IMR-90 (cell line): ENCODE results near the gene SSNA1. TPM values are rescaled to one million over a fixed set of nuclear protein-coding genes. Genes with fewer than 3 reads are reported as not detected.

ENCODE experiments used
- ATAC-seq: fragments of 200-7000 bp; cut with Tn5 transposase; 2 replicates; pipeline ENCODE4 v1.9.1; 2020; ENCODE audit warnings: low read depth, mild to moderate bottlenecking, moderate library complexity
- BruUV-seq: library from RNA; stranded (reverse); fragments of 400-500 nt; replicated peaks from 2 replicates; lab custom pipeline; 2021; lab: Mats Ljungman, UMichigan
- CTCF ChIA-PET: fragments of 300-600 bp; formaldehyde crosslinking; extraction: SDS; loops from one replicate; lab custom pipeline; 2021; ENCODE audit warnings: antibody characterized with exemption; lab: Yijun Ruan, JAX
- POLR2A ChIA-PET: fragments of 300-600 bp; sonication (Branson Sonifier 250); formaldehyde crosslinking; loops from one replicate; lab custom pipeline; 2022; ENCODE audit warnings: antibody characterized with exemption; ENCODE audit not compliant: unreplicated experiment; lab: Charles Lee
- DNase-seq: peaks from one replicate; pipeline ENCODE4 v3.0.0; 2013
- H2AFZ ChIP-seq: replicated peaks from 2 replicates; pipeline ENCODE3; 2013; ENCODE audit warnings: low read length, mild to moderate bottlenecking; ENCODE audit not compliant: poor library complexity
- H2AK5ac ChIP-seq: 2 replicates; pipeline ENCODE4 v1.6.1; 2013; ENCODE audit warnings: low read depth, low read length, inconsistent platforms
- H2AK9ac ChIP-seq: replicated peaks from 2 replicates; pipeline ENCODE3; 2013; ENCODE audit warnings: mild to moderate bottlenecking, low read depth, low read length, moderate library complexity; ENCODE audit not compliant: poor library complexity
- H2BK120ac ChIP-seq: 2 replicates; pipeline ENCODE4 v1.6.1; 2013; ENCODE audit warnings: low read depth, low read length, inconsistent platforms
- H2BK15ac ChIP-seq: 3 replicates; pipeline ENCODE4 v1.6.1; 2013; ENCODE audit warnings: low read depth, low read length, inconsistent platforms
- H2BK20ac ChIP-seq: 2 replicates; pipeline ENCODE4 v1.6.1; 2013; ENCODE audit warnings: low read depth, mild to moderate bottlenecking, inconsistent platforms, low read length, moderate library complexity
- H2BK5ac ChIP-seq: 2 replicates; pipeline ENCODE4 v1.6.1; 2013; ENCODE audit warnings: mild to moderate bottlenecking, low read depth, low read length, inconsistent platforms; ENCODE audit not compliant: poor library complexity, severe bottlenecking
- H3K14ac ChIP-seq: replicated peaks from 2 replicates; pipeline ENCODE4 v1.6.1; 2013; ENCODE audit warnings: low read depth, low read length, inconsistent platforms
- H3K18ac ChIP-seq: 2 replicates; pipeline ENCODE4 v1.6.1; 2013; ENCODE audit warnings: low read depth, low read length, control low read depth
- H3K23ac ChIP-seq: 2 replicates; pipeline ENCODE4 v1.6.1; 2013; ENCODE audit warnings: low read depth, low read length, inconsistent platforms
- H3K27ac ChIP-seq: 2 replicates; pipeline ENCODE4 v1.5.1; 2013; ENCODE audit warnings: mild to moderate bottlenecking, control low read depth, low read length; ENCODE audit not compliant: insufficient read depth
- H3K27me3 ChIP-seq: 2 replicates; pipeline ENCODE4 v1.6.1; 2013; ENCODE audit warnings: low read length; ENCODE audit not compliant: control insufficient read depth, insufficient read depth
- H3K36me3 ChIP-seq: 2 replicates; pipeline ENCODE4 v1.6.1; 2013; ENCODE audit warnings: low read length, mixed read lengths; ENCODE audit not compliant: control insufficient read depth, insufficient read depth
- H3K4ac ChIP-seq: 2 replicates; pipeline ENCODE4 v1.6.1; 2013; ENCODE audit warnings: low read depth, low read length, inconsistent platforms
- H3K4me1 ChIP-seq: 2 replicates; pipeline ENCODE4 v1.6.1; 2013; ENCODE audit warnings: low read length, mixed read lengths; ENCODE audit not compliant: control insufficient read depth, insufficient read depth
- H3K4me2 ChIP-seq: 2 replicates; pipeline ENCODE4 v1.6.1; 2013; ENCODE audit warnings: low read depth, mild to moderate bottlenecking, control low read depth, low read length, moderate library complexity
- H3K4me3 ChIP-seq: 2 replicates; pipeline ENCODE4 v1.5.1; 2013; ENCODE audit warnings: low read depth, mild to moderate bottlenecking, control low read depth, low read length, moderate library complexity; ENCODE audit not compliant: insufficient read depth
- H3K56ac ChIP-seq: 2 replicates; pipeline ENCODE4 v1.6.1; 2013; ENCODE audit warnings: low read length, inconsistent platforms; ENCODE audit not compliant: insufficient read depth; ENCODE audit errors: extremely low read depth
- H3K79me1 ChIP-seq, 2 experiments: 2 replicates each; pipeline ENCODE4 v1.6.1; 2013; ENCODE audit warnings: low read length in 2 of 2, inconsistent platforms in 1 of 2, low read depth in 1 of 2
- H3K9ac ChIP-seq: 2 replicates; pipeline ENCODE4 v1.6.1; 2013; ENCODE audit warnings: low read depth, low read length, control low read depth
- H3K9me1 ChIP-seq: 2 replicates; pipeline ENCODE4 v1.6.1; 2013; ENCODE audit warnings: low read length, inconsistent platforms; ENCODE audit not compliant: insufficient read depth
- H3K9me3 ChIP-seq: 2 replicates; pipeline ENCODE4 v1.6.1; 2013; ENCODE audit warnings: low read length; ENCODE audit not compliant: control insufficient read depth, insufficient read depth
- H4K20me1 ChIP-seq: 2 replicates; pipeline ENCODE4 v1.6.1; 2013; ENCODE audit warnings: low read length, inconsistent platforms; ENCODE audit not compliant: insufficient read depth
- H4K5ac ChIP-seq: 2 replicates; pipeline ENCODE4 v1.6.1; 2013; ENCODE audit warnings: mild to moderate bottlenecking, low read depth, low read length, control low read depth
- H4K8ac ChIP-seq, 2 experiments: 2 replicates each; pipeline ENCODE4 v1.6.1; 2013; ENCODE audit warnings: low read depth in 2 of 2, low read length in 2 of 2, control low read depth in 1 of 2, inconsistent platforms in 1 of 2
- H4K91ac ChIP-seq: 2 replicates; pipeline ENCODE4 v1.6.1; 2013; ENCODE audit warnings: low read depth, low read length, inconsistent platforms; ENCODE audit not compliant: insufficient read depth
- BHLHE40 ChIP-seq: fragments of 150-350 bp; IDR thresholded peaks from 2 replicates; pipeline ENCODE4 v1.6.1; 2016; ENCODE audit warnings: mild to moderate bottlenecking, low read depth, low read length
- CEBPB ChIP-seq: IDR thresholded peaks from 2 replicates; pipeline ENCODE4 v1.6.1; 2012; ENCODE audit warnings: low read depth, low read length, improper control_type of control experiment
- CHD1 ChIP-seq: IDR thresholded peaks from 2 replicates; pipeline ENCODE4 v1.6.1; 2012; ENCODE audit warnings: low read depth, low read length, improper control_type of control experiment
- FOS ChIP-seq: fragments of 150-350 bp; IDR thresholded peaks from 2 replicates; pipeline ENCODE4 v1.6.1; 2016; ENCODE audit warnings: low read depth, low read length
- MAFK ChIP-seq: IDR thresholded peaks from 2 replicates; pipeline ENCODE4 v1.6.1; 2012; ENCODE audit warnings: low read depth, low read length, improper control_type of control experiment
- MAZ ChIP-seq: IDR thresholded peaks from 2 replicates; pipeline ENCODE4 v1.6.1; 2012; ENCODE audit warnings: low read depth, mild to moderate bottlenecking, low read length, improper control_type of control experiment, moderate library complexity, borderline replicate concordance
- MXI1 ChIP-seq: IDR thresholded peaks from 2 replicates; pipeline ENCODE4 v1.6.1; 2012; ENCODE audit warnings: low read depth, mild to moderate bottlenecking, low read length, moderate library complexity, borderline replicate concordance
- NFE2L2 ChIP-seq: fragments of 150-350 bp; IDR thresholded peaks from 2 replicates; pipeline ENCODE4 v1.6.1; 2016; ENCODE audit warnings: low read depth, mild to moderate bottlenecking, low read length
- POLR2A ChIP-seq: IDR thresholded peaks from 2 replicates; pipeline ENCODE4 v1.6.1; 2012; ENCODE audit warnings: mild to moderate bottlenecking, low read depth, low read length
- RAD21 ChIP-seq: IDR thresholded peaks from 2 replicates; pipeline ENCODE4 v1.6.1; 2012; ENCODE audit warnings: low read length, improper control_type of control experiment
- RCOR1 ChIP-seq: IDR thresholded peaks from 2 replicates; pipeline ENCODE4 v1.6.1; 2012; ENCODE audit warnings: mild to moderate bottlenecking, low read length, improper control_type of control experiment; ENCODE audit not compliant: insufficient replicate concordance
- RFX5 ChIP-seq: IDR thresholded peaks from 2 replicates; pipeline ENCODE4 v1.8.0; 2012; ENCODE audit warnings: low read depth, mild to moderate bottlenecking, low read length, moderate library complexity
- SMC3 ChIP-seq: fragments of 150-350 bp; IDR thresholded peaks from 2 replicates; pipeline ENCODE4 v1.6.1; 2016; ENCODE audit warnings: low read depth, mild to moderate bottlenecking, antibody characterized with exemption, low read length, moderate library complexity
- WGBS, 2 experiments: methylation state at CpG; one replicate each; pipeline versions ENCODE4 v1.1.5 to v1.1.7; 2013; ENCODE audit warnings: missing lambda C conversion rate in 2 of 2; ENCODE audit not compliant: insufficient read length in 1 of 2; ENCODE audit errors: extremely low coverage in 2 of 2; 5-methylcytosine and 5-hydroxymethylcytosine counted together
- dilution Hi-C: fragments of 300-500 bp; cut with HindIII; formaldehyde crosslinking; loops from one replicate; pipeline ENCODE4 v1.14.3; 2018; ENCODE audit warnings: low sequenced_read_pairs; ENCODE audit not compliant: unreplicated experiment
- in situ Hi-C: fragments of 300-500 bp; cut with MboI; formaldehyde crosslinking; loops from 3 replicates; pipeline ENCODE4 v1.14.3; 2019; ENCODE audit warnings: low sequenced_read_pairs, inconsistent platforms, mixed read lengths
- intact Hi-C: fragments of 100-400 bp; cut with micrococcal nuclease; formaldehyde crosslinking; loops from 2 replicates; pipeline ENCODE4 v1.10.0; 2022
- polyA plus RNA-seq, 3 experiments: library from polyadenylated mRNA; depleted of rRNA; stranded (reverse); fragments of >200 nt; gene quantifications; 2 replicates each; pipeline ENCODE4 v1.2.3, GENCODE V29; 2012; ENCODE audit warnings: low replicate concordance in 1 of 3
- total RNA-seq: library from RNA; depleted of rRNA; stranded (reverse); fragments of >200 nt; gene quantifications from 2 replicates; pipeline ENCODE4 v1.2.3, GENCODE V29; 2012
- TF ChIP-seq, protein P1 (sequence below): fragments of 150-350 bp; IDR thresholded peaks from 2 replicates; pipeline ENCODE4 v1.6.1; 2017; ENCODE audit warnings: mild to moderate bottlenecking, antibody characterized with exemption, low read length, low read depth
- TF ChIP-seq, protein P2 (sequence below): conservative IDR thresholded peaks from 2 replicates; pipeline ENCODE4 v1.5.1; 2012; ENCODE audit warnings: mild to moderate bottlenecking, low read depth, low read length, improper control_type of control experiment
- TF ChIP-seq, protein P3 (sequence below): fragments of 150-350 bp; IDR thresholded peaks from 2 replicates; pipeline ENCODE4 v1.6.1; 2016; ENCODE audit warnings: low read depth, mild to moderate bottlenecking, low read length, moderate library complexity, borderline replicate concordance

Gene SSNA1
- total and polyA plus RNA-seq, 2 of the 4 experiments (the other 2 are of a cell fraction), result 55.7 to 86.7 TPM

DNA sequence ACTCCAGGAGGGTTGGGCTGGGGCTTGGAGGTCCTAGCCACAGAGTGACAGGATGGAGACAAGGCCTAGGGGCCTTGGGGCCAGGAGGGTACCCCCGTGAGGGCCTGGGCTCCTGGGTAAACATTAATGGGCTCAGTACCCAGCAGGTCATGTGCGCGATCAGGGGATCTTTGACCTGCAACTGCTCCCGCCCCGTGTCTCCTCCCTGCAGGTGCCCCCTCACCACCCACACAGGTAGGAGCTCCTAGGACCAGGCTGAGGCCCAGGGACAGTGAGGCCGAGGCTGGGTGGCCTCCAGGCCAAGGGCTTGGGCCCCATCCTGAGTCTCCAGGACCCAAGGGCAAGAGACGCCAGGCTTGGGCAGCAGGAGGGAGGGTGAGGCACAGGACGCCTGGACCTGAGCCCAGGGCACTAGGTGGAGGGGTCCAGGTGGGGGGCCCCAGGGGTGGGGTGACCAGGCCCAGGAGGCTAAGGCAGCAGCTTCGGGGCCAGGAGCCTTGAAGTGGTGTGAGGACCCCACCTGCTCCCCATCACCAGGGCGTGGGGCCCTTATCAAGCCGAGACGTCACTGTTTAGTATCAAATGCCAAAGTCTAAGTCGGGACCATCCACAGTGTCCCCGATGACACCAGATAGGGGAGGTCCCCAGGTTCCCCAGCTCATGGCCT, 42.4 kb downstream of the SSNA1 start, which contains the start of gene SLC34A3:
SLC34A3 (plus strand) TSS at position 197 of the 667 bp plus-strand sequence. CDS start 802 bp downstream, outside the sequence.
- no peak within 1 kb of the TSS for H3K9ac ChIP-seq
- no peak within 1 kb of the TSS for H2AFZ ChIP-seq
- H3K9me1 ChIP-seq, result no peaks in the 10 kb centered on the region
- H3K18ac ChIP-seq, result no peak within 1 kb of the TSS
- H3K4me3 ChIP-seq, result no peak within 1 kb of the TSS
- TF ChIP-seq POLR2A (no peak), RCOR1 (no peak), RFX5 (no peak), CHD1 (no peak), MXI1 (no peak), RAD21 (no peak), CEBPB (no peak), BHLHE40 (no peak), FOS (no peak), MAFK (no peak), SMC3 (no peak), MAZ (no peak), NFE2L2 (no peak)
- TF ChIP-seq, protein P1, sequence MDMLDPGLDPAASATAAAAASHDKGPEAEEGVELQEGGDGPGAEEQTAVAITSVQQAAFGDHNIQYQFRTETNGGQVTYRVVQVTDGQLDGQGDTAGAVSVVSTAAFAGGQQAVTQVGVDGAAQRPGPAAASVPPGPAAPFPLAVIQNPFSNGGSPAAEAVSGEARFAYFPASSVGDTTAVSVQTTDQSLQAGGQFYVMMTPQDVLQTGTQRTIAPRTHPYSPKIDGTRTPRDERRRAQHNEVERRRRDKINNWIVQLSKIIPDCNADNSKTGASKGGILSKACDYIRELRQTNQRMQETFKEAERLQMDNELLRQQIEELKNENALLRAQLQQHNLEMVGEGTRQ, result no peak
- TF ChIP-seq, protein P2, sequence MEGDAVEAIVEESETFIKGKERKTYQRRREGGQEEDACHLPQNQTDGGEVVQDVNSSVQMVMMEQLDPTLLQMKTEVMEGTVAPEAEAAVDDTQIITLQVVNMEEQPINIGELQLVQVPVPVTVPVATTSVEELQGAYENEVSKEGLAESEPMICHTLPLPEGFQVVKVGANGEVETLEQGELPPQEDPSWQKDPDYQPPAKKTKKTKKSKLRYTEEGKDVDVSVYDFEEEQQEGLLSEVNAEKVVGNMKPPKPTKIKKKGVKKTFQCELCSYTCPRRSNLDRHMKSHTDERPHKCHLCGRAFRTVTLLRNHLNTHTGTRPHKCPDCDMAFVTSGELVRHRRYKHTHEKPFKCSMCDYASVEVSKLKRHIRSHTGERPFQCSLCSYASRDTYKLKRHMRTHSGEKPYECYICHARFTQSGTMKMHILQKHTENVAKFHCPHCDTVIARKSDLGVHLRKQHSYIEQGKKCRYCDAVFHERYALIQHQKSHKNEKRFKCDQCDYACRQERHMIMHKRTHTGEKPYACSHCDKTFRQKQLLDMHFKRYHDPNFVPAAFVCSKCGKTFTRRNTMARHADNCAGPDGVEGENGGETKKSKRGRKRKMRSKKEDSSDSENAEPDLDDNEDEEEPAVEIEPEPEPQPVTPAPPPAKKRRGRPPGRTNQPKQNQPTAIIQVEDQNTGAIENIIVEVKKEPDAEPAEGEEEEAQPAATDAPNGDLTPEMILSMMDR, result no peak
- TF ChIP-seq, protein P3, sequence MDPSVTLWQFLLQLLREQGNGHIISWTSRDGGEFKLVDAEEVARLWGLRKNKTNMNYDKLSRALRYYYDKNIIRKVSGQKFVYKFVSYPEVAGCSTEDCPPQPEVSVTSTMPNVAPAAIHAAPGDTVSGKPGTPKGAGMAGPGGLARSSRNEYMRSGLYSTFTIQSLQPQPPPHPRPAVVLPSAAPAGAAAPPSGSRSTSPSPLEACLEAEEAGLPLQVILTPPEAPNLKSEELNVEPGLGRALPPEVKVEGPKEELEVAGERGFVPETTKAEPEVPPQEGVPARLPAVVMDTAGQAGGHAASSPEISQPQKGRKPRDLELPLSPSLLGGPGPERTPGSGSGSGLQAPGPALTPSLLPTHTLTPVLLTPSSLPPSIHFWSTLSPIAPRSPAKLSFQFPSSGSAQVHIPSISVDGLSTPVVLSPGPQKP, result no peak
- ChIA-PET CTCF (no interaction called here), POLR2A (interaction anchor here (0.6 kb wide), 1 partner anchor 30 kb away, joined by 16 read pairs; no protein-coding TSS in a partner anchor)
- no peak within 1 kb of the TSS for H3K4me2 ChIP-seq
- no peaks in the 10 kb centered on the region for H3K79me1 ChIP-seq
- no peak within 1 kb of the TSS for H2AK9ac ChIP-seq
- WGBS, 2 experiments, result 61% methylated on average over 5 of the region's 14 CpGs; no CpG with 5 or more reads in 1 of the 2 experiments
- no peak within 1 kb of the TSS for H4K8ac ChIP-seq
- no peak within 1 kb of the TSS for H2BK20ac ChIP-seq
- no peak for ATAC-seq
- no peak within 1 kb of the TSS for H3K27ac ChIP-seq
- no peak within 1 kb of the TSS for H4K5ac ChIP-seq
- no peak within 1 kb of the TSS for H2BK120ac ChIP-seq
- H3K9me3 ChIP-seq, result no peaks in the 10 kb centered on the region
- H2BK5ac ChIP-seq, result no peak within 1 kb of the TSS
- H3K23ac ChIP-seq, result no peak within 1 kb of the TSS
- no peak within 1 kb of the TSS for H4K91ac ChIP-seq
- no peak for DNase-seq
- no peak within 1 kb of the TSS for H2BK15ac ChIP-seq
- intact Hi-C loops, result no loop called here
- H3K27me3 ChIP-seq, result peaks cover 1% of the 10 kb centered on the region; the same call in 1 of the 2 replicates
- BruUV-seq, result no TSS peak
- in situ Hi-C loops, result no loop called here
- no peak within 1 kb of the TSS for H3K14ac ChIP-seq
- H3K4me1 ChIP-seq, result peaks cover 2% of the 10 kb centered on the region; the same call in 1 of the 2 replicates
- no peak within 1 kb of the TSS for H2AK5ac ChIP-seq
- H3K36me3 ChIP-seq, result no peaks in the 10 kb centered on the region
- no peak within 1 kb of the TSS for H3K56ac ChIP-seq
- dilution Hi-C loops, result no loop called here
- no peak within 1 kb of the TSS for H3K4ac ChIP-seq
- H4K20me1 ChIP-seq, result no peaks in the 10 kb centered on the region
